Measurements from ENCODE around the gene CNIH2. TPM values are rescaled to one million over a fixed set of nuclear protein-coding genes. Genes with fewer than 3 reads are reported as not detected.

CNIH2 gene
- total RNA-seq (2014; rRNA removed; shearing (Covaris generic)) (9.2 and 10.8 TPM in 2 replicates), polyA plus RNA-seq (2016; fragmentation: Nextera tagmentation; extraction: Ambion mirVana) (4.3 and 7.9 TPM in 2 replicates)
- long read RNA-seq, partial matches to known transcripts = 0 of 1 reads
- long read RNA-seq, other reads (novel, unspliced or antisense) = 1 of 1 reads

DNA sequence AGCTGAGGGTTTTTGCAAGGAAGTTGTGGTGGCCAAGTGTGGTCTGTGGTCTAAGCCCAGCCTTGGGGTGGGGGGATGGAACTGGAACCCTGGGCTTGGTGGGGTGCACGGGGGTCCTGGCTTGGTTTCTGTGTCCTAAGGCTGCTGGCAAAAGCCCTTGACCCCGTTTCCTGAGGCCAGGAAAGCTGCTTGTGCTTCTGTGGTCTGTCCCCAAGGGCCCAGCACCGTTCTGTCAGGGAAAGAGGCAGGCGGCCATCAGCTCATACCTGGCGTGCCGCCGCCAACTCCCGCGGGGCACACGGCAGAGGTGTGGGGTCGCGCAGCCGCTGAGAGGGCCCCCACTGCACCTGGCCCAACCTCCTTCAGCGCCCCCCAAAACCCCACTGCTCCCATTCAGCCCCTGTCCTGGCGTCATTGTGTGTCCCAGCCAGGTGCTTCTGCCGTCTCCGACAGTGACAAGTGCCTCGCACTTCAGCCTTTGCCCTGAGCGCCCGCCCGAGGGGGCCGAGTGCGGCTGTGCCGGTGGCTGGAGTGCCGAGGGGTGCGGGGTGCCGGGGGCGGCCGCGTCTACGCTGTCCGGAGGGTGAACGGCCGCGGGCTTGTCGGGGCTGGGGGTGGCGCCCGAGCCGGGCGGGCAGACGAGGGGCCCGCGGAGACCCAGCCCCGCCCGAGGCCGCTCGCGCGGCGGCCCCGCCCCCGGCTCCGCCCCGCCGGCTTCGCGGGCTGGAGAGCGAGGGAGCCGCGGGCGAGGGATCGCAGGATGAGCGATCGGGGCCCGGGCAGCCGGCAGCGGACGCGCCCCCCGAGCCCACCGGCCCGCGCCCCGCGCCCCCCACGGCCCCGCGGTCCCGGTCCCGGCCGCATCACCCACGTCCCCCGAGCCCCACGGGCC is at the start of gene CNIH2:
Gene CNIH2 (plus strand): TSS at position 705 of the 892 bp plus-strand sequence. CDS start 282 bp downstream, outside the sequence.
- Histone ChIP-seq H4K20me1 (replicated peaks; ENCODE audit: insufficient read depth) (no peaks in the 10 kb centered on the region), H3K9me2 (ENCODE audit: insufficient read depth) (no peaks in the 10 kb centered on the region), H3K4me3 (peak within 1 kb of the TSS; percentile 73), H3K27ac (ENCODE audit: low read depth) (no peak within 1 kb of the TSS), H3K79me2 (replicated peaks; ENCODE audit: insufficient read depth) (no peaks in the 10 kb centered on the region), H3F3A (replicated peaks; ENCODE audit: low read depth) (0 out of 2 replicates have a peak, but pooled peaks cover 5% of the 10 kb centered on the region), H3K4me2 (peak within 1 kb of the TSS; percentile 91), H3K36me3 (ENCODE audit: insufficient read depth) (no peaks in the 10 kb centered on the region), H3K4me1 (ENCODE audit: insufficient read depth) (peaks cover 4% of the 10 kb centered on the region), H2AFZ (no peak within 1 kb of the TSS; the same call in 1 of the 2 replicates), H3K27me3 (ENCODE audit: insufficient read depth) (no peaks in the 10 kb centered on the region)
- ATAC-seq (peak; percentile 28), DNase-seq (ENCODE audit: low spot score) (peak; percentile 69)
- peak within 1 kb of the TSS; percentile 73 for H3K4me3 Mint-ChIP-seq
- no peaks in the 10 kb centered on the region for H3K9me3 Mint-ChIP-seq
- H3K4me1 Mint-ChIP-seq = peaks cover 26% of the 10 kb centered on the region
- TF ChIP-seq JUNB (IDR thresholded peaks at IDR 0.05; ENCODE audit: unreplicated experiment) (no peak), ZNF462 (CRISPR knock-in tag; IDR thresholded peaks at IDR 0.05) (no peak), CTCF (conservative IDR thresholded peaks at IDR 0.05; ENCODE audit: low read depth in 2 of 2) (no peak), POLR2AphosphoS5 (IDR thresholded peaks at IDR 0.05; ENCODE audit: low read depth) (no peak; the same call in 1 of the 2 replicates), ETS1 (IDR thresholded peaks at IDR 0.05) (no peak), ZNF331 (CRISPR knock-in tag; IDR thresholded peaks at IDR 0.05; ENCODE audit: low read depth) (no peak), EZH2phosphoT487 (IDR thresholded peaks at IDR 0.05; ENCODE audit: unreplicated experiment) (no peak), NANOG (IDR thresholded peaks at IDR 0.05; ENCODE audit: borderline replicate concordance) (no peak), CREB1 (CRISPR knock-in tag; IDR thresholded peaks at IDR 0.05; ENCODE audit: low read depth) (no peak), ZNF114 (CRISPR knock-in tag; IDR thresholded peaks at IDR 0.05) (no peak)
- TF ChIP-seq, protein P1, sequence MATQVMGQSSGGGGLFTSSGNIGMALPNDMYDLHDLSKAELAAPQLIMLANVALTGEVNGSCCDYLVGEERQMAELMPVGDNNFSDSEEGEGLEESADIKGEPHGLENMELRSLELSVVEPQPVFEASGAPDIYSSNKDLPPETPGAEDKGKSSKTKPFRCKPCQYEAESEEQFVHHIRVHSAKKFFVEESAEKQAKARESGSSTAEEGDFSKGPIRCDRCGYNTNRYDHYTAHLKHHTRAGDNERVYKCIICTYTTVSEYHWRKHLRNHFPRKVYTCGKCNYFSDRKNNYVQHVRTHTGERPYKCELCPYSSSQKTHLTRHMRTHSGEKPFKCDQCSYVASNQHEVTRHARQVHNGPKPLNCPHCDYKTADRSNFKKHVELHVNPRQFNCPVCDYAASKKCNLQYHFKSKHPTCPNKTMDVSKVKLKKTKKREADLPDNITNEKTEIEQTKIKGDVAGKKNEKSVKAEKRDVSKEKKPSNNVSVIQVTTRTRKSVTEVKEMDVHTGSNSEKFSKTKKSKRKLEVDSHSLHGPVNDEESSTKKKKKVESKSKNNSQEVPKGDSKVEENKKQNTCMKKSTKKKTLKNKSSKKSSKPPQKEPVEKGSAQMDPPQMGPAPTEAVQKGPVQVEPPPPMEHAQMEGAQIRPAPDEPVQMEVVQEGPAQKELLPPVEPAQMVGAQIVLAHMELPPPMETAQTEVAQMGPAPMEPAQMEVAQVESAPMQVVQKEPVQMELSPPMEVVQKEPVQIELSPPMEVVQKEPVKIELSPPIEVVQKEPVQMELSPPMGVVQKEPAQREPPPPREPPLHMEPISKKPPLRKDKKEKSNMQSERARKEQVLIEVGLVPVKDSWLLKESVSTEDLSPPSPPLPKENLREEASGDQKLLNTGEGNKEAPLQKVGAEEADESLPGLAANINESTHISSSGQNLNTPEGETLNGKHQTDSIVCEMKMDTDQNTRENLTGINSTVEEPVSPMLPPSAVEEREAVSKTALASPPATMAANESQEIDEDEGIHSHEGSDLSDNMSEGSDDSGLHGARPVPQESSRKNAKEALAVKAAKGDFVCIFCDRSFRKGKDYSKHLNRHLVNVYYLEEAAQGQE (IDR thresholded peaks at IDR 0.05; ENCODE audit: unreplicated experiment) = no peak
- no peak within 1 kb of the TSS for H3K27ac Mint-ChIP-seq
- H3K36me3 Mint-ChIP-seq (ENCODE audit: low read depth) = peaks cover 16% of the 10 kb centered on the region
- H3K27me3 Mint-ChIP-seq (ENCODE audit: insufficient read depth, low read depth, poor library complexity) = peaks cover 28% of the 10 kb centered on the region

Measured in GM23338 (cell line).